ENCODE data around the gene ADAT2.
A peak's percentile ranks its signal among the peaks of the same experiment; 100 is the strongest.

Gene ADAT2

DNA sequence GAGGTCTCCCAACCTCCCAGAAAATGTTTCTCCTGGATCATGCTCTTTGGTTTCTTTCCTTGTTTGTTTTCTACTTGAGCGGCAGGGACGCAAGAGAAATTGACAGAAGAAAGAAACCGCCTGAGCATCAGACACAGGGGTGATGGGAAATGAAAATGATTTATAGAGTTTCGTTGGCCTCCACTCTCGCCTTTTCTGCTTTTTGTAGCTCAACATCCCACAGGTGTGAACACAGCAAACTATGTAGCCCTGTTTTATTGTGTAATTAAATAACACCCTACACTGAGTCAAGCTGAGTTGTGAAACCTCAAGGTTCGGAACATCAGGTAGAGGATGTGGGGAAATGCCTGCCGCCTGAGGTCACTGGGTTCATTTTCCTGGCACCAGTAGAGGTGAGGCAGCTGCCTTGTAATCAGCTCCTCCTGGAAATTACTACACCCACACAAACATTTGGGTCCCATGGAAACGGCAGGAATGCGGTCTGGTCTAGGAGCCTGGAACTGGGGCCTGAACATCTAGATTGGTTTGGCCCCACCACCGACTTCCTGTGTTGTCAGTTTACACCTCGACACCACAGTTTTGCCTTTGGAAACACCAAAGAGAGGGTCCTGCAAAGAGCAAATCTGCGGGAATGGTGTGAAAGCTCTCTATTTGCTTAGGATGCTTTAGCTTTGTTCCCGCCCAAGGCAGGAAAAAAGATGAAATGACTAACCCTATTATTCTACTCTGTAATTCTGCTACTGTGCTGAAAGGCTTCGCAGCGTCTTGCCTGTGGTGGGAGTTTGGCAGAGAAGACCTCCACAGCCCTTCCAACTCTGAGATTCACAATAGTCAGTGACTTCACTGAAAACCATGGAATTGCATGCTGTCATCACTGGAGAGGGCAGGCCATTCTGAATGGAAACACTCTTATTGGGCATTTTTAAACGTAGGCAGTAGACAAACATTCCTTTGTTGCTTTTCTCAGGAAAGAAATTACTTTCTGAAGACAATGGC is 53.0 kb downstream of the ADAT2 start:
- Mint-ChIP-seq H3K4me3 (no peak overlapping the region), H3K27ac (no peak overlapping the region), H3K4me1 (peaks cover 9 to 10% of the 10 kb centered on the region in 2 donors), H3K27me3 (no peaks in the 10 kb centered on the region), H3K36me3 (no peaks in the 10 kb centered on the region), H3K9me3 (no peaks in the 10 kb centered on the region)
- ATAC-seq (replicated peaks) (no peak), DNase-seq (no peak)

DNA sequence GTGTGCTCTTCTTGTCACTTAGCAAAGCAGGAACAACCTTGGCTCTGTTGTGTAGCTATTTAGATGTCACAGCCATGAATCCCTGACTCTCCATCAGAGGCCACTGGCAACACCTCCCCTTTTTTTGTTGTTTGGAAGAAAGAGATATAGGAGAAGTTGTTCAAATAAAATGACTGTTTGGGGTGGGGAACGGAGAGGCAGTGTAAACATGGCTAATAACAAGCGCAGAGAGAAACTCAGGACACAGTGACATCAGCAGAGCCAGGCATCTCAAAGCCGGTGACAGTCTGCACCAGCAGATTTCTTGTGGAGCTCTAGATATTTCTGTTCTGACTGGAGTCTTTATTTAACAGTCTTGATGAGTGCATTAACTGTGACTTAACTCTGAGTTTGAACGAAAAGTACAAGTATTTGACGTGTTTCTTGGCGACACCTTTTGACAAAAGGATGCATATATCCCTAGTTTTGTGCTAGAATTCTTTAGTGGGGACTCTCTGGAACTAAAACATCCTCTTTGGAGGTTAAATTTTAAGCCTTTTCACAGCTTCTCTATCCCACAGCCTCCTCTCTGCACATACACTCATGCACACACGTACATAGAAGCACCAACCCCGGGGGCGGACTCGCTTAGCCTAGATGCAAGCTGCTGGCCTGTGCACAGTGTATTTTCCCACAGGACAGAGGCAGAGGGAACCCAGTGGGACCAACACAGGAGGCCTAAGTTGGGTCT is 53.8 kb downstream of the ADAT2 start:
- H3K27ac Mint-ChIP-seq, result no peak overlapping the region
- H3K4me1 Mint-ChIP-seq, result peaks cover 8 to 10% of the 10 kb centered on the region in 2 donors
- H3K36me3 Mint-ChIP-seq, result no peaks in the 10 kb centered on the region
- H3K4me3 Mint-ChIP-seq, result no peak overlapping the region
- H3K27me3 Mint-ChIP-seq, result no peaks in the 10 kb centered on the region
- no peak for DNase-seq
- ATAC-seq (replicated peaks), result no peak
- no peaks in the 10 kb centered on the region for H3K9me3 Mint-ChIP-seq

DNA sequence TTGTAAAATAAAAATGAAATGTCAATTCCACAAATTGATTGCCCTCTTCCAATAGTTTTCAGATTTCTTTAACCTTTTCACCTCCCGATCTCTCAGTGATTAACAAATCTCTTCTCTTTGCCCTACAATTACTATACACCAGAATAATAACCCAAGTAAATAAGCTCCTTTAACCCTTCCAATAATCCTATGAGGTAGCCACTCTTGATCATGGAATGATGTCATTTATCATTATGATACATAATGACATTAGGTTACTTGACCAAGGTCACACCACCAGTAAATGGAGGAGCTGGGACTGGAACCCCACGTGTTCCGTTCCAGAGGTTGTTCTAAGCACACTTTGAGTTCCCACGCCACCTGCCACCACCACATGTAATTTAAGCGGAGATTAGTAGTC is 54.8 kb downstream of the ADAT2 start:
- Mint-ChIP-seq H3K27ac (no peak overlapping the region), H3K9me3 (no peaks in the 10 kb centered on the region), H3K27me3 (no peaks in the 10 kb centered on the region), H3K4me3 (no peak overlapping the region), H3K4me1 (peaks cover 2 to 5% of the 10 kb centered on the region in 2 donors), H3K36me3 (no peaks in the 10 kb centered on the region)
- no peak for DNase-seq
- no peak for ATAC-seq (replicated peaks)

DNA sequence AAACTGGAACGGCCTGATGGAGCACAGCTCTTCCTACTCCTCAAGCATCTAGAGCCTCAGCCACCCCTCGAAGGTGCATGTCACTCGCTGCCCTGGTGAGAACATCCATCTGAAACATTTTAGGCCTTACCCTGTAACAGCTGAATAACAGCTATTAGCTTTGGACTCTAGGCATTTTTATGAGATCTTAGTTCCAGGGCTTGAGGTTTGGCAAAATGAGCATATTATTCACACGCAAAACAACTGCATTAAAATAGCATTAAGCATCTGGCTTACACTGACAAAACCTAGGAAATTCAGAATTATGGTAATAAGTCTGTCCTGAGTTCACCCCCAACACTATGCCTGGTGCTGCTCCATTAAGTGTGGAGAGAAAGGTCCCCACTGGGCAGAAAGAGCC is 56.1 kb downstream of the ADAT2 start:
- Mint-ChIP-seq H3K4me1 (no peaks in the 10 kb centered on the region), H3K27me3 (no peaks in the 10 kb centered on the region), H3K9me3 (no peaks in the 10 kb centered on the region), H3K27ac (no peak overlapping the region), H3K36me3 (no peaks in the 10 kb centered on the region), H3K4me3 (no peak overlapping the region)
- DNase-seq (no peak), ATAC-seq (replicated peaks) (no peak)

DNA sequence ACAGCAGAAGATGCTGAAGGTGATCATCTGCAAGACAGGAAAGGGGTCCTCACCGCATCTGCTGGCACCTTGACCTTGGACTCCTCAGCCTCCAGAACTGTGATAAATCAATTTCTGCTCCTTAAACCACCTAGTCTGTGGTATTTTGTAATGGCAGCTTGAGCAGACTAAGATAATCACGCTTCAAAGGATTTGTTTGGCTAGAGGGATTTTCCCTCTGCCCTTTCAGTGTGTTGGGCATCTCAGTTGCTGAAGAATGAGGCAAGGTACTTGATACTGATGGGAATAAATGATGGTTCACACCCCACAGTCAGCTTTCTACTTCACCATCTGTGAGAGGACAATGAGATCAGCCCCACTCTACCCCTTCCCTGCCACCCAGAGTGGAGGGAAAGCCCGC is 60.2 kb downstream of the ADAT2 start:
- DNase-seq, result no peak

DNA sequence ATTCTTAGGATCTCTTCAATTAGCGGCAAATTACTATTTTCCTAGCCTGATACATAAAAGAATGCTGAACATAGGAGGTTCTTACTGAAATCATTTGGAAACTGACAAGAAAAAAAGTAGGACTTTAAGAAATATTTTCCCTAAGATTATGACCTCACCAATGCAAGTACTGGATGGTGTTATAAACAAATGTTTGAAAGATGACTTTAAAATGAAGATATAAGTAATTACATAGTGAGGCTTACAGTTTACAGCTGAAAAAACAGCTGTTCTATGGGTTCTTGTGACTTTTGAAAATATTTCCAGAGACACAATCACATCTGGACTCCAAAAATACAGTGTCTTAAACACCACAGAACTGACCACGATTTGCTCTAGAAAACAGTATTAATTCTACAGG is 64.9 kb downstream of the ADAT2 start:
- H3K4me1 Mint-ChIP-seq, result no peaks in the 10 kb centered on the region

More for the DNA sequence above, 60.2 kb downstream of the ADAT2 start:
- Mint-ChIP-seq H3K27me3 (no peaks in the 10 kb centered on the region), H3K9me3 (no peaks in the 10 kb centered on the region), H3K4me3 (no peak overlapping the region), H3K27ac (no peak overlapping the region), H3K36me3 (no peaks in the 10 kb centered on the region), H3K4me1 (no peaks in the 10 kb centered on the region)
- ATAC-seq (replicated peaks), result peak in 1 of 2 donors; percentile 56

DNA sequence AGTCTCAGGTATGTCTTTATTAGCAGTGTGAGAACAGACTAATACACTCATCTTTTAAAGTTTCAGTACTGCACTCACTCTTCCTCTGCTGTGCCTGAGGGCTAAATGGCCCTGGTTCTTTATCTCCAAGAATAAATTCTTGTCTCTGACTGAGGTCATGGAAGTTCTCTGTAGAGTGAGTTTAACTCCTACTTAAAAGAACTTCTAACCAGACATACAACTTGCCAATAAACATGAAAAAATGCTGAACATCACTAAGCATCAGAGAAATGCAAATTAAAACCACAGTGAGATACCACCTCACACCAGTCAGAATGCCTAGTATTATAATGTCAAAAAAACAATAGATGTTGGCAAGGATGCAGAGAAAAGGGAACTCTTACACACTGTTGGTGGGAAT is 73.6 kb downstream of the ADAT2 start:
- no peak overlapping the region for H3K27ac Mint-ChIP-seq
- H3K36me3 Mint-ChIP-seq, result peaks cover 1 to 3% of the 10 kb centered on the region in 2 donors
- H3K4me3 Mint-ChIP-seq, result no peak overlapping the region
- H3K4me1 Mint-ChIP-seq, result peaks cover 1 to 5% of the 10 kb centered on the region in 2 donors
- ATAC-seq (replicated peaks) (no peak), DNase-seq (no peak)
- peaks cover 10 to 13% of the 10 kb centered on the region in 2 donors for H3K9me3 Mint-ChIP-seq
- peaks cover 22 to 29% of the 10 kb centered on the region in 2 donors for H3K27me3 Mint-ChIP-seq

More for the DNA sequence above, 64.9 kb downstream of the ADAT2 start:
- Mint-ChIP-seq H3K9me3 (peaks cover 4 to 6% of the 10 kb centered on the region in 2 donors), H3K36me3 (no peaks in the 10 kb centered on the region), H3K4me3 (no peak overlapping the region), H3K27ac (no peak overlapping the region), H3K27me3 (peaks cover 7 to 14% of the 10 kb centered on the region in 2 donors)
- no peak for DNase-seq
- no peak for ATAC-seq (replicated peaks)

DNA sequence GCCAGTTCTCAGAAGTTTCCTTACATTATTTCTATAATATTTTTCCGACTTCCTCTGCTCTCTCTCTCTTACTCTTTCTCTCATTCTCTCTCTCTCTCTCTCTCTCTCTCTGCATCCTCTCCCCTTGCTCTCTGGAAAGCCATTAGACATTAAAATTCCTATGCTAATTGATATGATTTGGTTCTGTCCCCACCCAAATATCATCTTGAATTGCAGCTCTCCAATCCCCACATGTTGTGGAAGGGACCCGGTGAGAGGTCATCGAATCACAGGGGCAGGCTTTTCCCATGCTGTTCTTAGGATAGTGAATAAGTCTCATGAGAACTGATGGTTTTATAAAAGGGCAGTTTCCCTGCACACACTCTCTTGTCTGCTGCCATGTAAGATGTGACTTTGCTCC is 74.1 kb downstream of the ADAT2 start:
- ATAC-seq (replicated peaks) (no peak), DNase-seq (no peak)
- Mint-ChIP-seq H3K27me3 (peaks cover 17 to 25% of the 10 kb centered on the region in 2 donors), H3K36me3 (peaks cover 1 to 3% of the 10 kb centered on the region in 2 donors), H3K27ac (no peak overlapping the region), H3K4me1 (peaks cover 1 to 5% of the 10 kb centered on the region in 2 donors), H3K4me3 (no peak overlapping the region), H3K9me3 (peaks cover 8 to 10% of the 10 kb centered on the region in 2 donors)

DNA sequence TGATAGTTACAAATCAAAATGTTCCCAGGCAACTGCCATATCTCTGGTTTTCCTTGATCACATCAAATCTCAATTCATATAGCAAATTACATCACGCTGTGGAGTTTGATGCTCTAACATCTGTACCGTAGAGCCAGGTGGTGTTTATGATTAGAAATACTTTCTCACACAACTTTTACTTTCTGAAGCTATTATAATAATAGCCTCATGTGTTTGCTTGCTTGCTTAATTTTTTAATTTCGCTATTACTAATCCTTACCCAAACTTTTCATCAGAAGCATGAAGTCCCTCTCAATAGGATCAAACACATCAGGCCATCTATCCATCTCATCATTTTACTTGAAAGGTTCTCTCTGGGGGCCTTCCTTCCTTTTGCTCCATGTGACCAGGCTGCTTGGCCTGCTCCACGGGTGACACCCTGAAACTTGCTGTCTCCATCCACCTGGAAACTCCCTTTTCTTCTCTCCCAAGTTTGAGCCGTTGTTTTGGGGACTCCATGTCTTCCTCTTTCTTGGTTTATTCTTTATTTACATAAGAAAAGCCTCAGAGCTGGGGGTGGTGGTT is 75.4 kb downstream of the ADAT2 start:
- Mint-ChIP-seq H3K9me3 (peaks cover 8 to 10% of the 10 kb centered on the region in 2 donors), H3K27me3 (peaks cover 17 to 19% of the 10 kb centered on the region in 2 donors), H3K4me1 (peaks cover 1 to 5% of the 10 kb centered on the region in 2 donors), H3K4me3 (no peak overlapping the region), H3K27ac (no peak overlapping the region), H3K36me3 (peaks cover 1 to 3% of the 10 kb centered on the region in 2 donors)
- ATAC-seq (replicated peaks) (no peak), DNase-seq (no peak)

DNA sequence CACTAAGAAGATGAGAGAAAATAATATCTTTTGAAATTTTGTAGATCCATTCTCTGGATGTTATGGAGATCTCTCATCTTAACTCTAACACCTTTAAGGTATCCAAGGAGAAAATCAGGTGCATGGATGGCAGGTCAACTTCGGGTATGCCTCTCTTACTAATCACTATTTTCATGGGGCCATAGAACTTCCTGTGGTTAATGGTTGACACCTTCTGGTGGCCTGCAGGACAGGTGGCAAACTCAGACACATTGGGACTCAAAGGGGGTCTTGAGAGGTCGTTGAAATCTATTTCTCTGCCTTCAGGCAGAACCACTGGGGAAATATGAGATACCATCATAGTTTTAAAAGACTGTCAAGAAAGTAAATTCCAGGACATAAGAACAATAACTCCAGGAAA is 76.5 kb downstream of the ADAT2 start:
- no peak for DNase-seq
- H3K36me3 Mint-ChIP-seq, result peaks cover 1 to 3% of the 10 kb centered on the region in 2 donors
- H3K27ac Mint-ChIP-seq, result no peak overlapping the region
- H3K4me3 Mint-ChIP-seq, result no peak overlapping the region
- H3K27me3 Mint-ChIP-seq, result peaks cover 11 to 14% of the 10 kb centered on the region in 2 donors
- peaks cover 8 to 10% of the 10 kb centered on the region in 2 donors for H3K9me3 Mint-ChIP-seq
- ATAC-seq (replicated peaks), result no peak
- H3K4me1 Mint-ChIP-seq, result peaks cover 1 to 5% of the 10 kb centered on the region in 2 donors
